Stomach (tissue), 4 donors: Measurements from ENCODE around the gene ACOT7.

ENCODE experiments used
- CTCF ChIP-seq, 7 experiments: fragments of 450-650 bp in 4 of 7; fragments of 200-600 bp in 3 of 7; sonication (generic) in 3 of 7; IDR thresholded peaks; one replicate each; pipeline ENCODE4 v1.5.1; 2016 to 2019; ENCODE audit warnings: antibody characterized with exemption in 7 of 7, control low read depth in 2 of 7, mild to moderate bottlenecking in 1 of 7
- POLR2A ChIP-seq, 4 donors: fragments of 450-650 bp; IDR thresholded peaks; one replicate each; pipeline ENCODE4 v1.6.1; 2016; ENCODE audit warnings: antibody characterized with exemption in 4 of 4, control low read depth in 2 of 4, mild to moderate bottlenecking in 1 of 4, moderate library complexity in 1 of 4

GRCh38 chr1:6257541-6258069, 136.0 kb downstream of the ACOT7 start:
- TF ChIP-seq CTCF (IDR thresholded peaks at IDR 0.05) = no peak
- no peak for TF ChIP-seq POLR2A (IDR thresholded peaks at IDR 0.05)
